K562 (cell line): Measurements from ENCODE around the gene NDUFA6. TPM values are rescaled to one million over a fixed set of nuclear protein-coding genes. Genes with fewer than 3 reads are reported as not detected.
A peak's percentile ranks its signal among the peaks of the same experiment; 100 is the strongest.

Source experiments
- BRD4 ChIP-seq: fragments of 200-600 bp; sonication (generic); IDR thresholded peaks from 2 replicates; pipeline ENCODE4 v1.6.1; 2017; ENCODE audit warnings: inconsistent platforms
- DEAF1 ChIP-seq: fragments of 450-650 bp; formaldehyde crosslinking; IDR thresholded peaks from 2 replicates; pipeline ENCODE4 v1.4.0; 2020; ENCODE audit warnings: mild to moderate bottlenecking, moderate library complexity
- E2F3 ChIP-seq: fragments of 250-450 bp; sonication (Bioruptor Pico); IDR thresholded peaks from 2 replicates; pipeline ENCODE4 v1.4.0; 2020; ENCODE audit warnings: mild to moderate bottlenecking
- EP400 ChIP-seq: fragments of 450-650 bp; IDR thresholded peaks from 2 replicates; pipeline ENCODE4 v1.6.1; 2017; ENCODE audit warnings: antibody characterized with exemption, mild to moderate bottlenecking, moderate library complexity
- ETV5 ChIP-seq: sonication (generic); formaldehyde crosslinking; IDR thresholded peaks from 2 replicates; pipeline ENCODE4 v1.4.0; 2020; ENCODE audit warnings: low read depth, mild to moderate bottlenecking, missing genetic modification reagents
- HMGN3 ChIP-seq: IDR thresholded peaks from 2 replicates; pipeline ENCODE4 v1.6.1; 2011; ENCODE audit warnings: borderline replicate concordance, low read depth, mild to moderate bottlenecking, mixed read lengths, low read length; ENCODE audit not compliant: insufficient read length; ENCODE audit errors: extremely low read depth
- HNRNPUL1 ChIP-seq: fragments of 200-400 bp; formaldehyde crosslinking; IDR thresholded peaks from 2 replicates; pipeline ENCODE4 v1.6.1; 2017; ENCODE audit warnings: low read length
- PTTG1 ChIP-seq: fragments of 450-650 bp; IDR thresholded peaks from 2 replicates; pipeline ENCODE4 v1.6.1; 2016; ENCODE audit warnings: low read depth, mild to moderate bottlenecking, missing genetic modification characterization, missing compliant biosample characterization
- RBM25 ChIP-seq: fragments of 200-400 bp; formaldehyde crosslinking; IDR thresholded peaks from 2 replicates; pipeline ENCODE4 v1.6.1; 2018; ENCODE audit warnings: low read length, low read depth, moderate library complexity; ENCODE audit not compliant: severe bottlenecking
- SMARCE1 ChIP-seq: fragments of 450-650 bp; IDR thresholded peaks from 2 replicates; pipeline ENCODE4 v1.7.1; 2016; ENCODE audit warnings: mild to moderate bottlenecking
- TAF7 ChIP-seq: fragments of 450-650 bp; IDR thresholded peaks from 2 replicates; pipeline ENCODE4 v1.6.1; 2016; ENCODE audit warnings: missing genetic modification characterization, missing compliant biosample characterization
- TEAD4 ChIP-seq, 2 experiments: sonication (generic) in 1 of 2; formaldehyde crosslinking in 1 of 2; IDR thresholded peaks; 2 replicates each; pipeline versions ENCODE4 v1.6.1 to v1.8.0; 2012 to 2022; ENCODE audit warnings: borderline replicate concordance in 1 of 2, inconsistent platforms in 1 of 2, low read length in 1 of 2, mild to moderate bottlenecking in 1 of 2, missing genetic modification reagents in 1 of 2
- YY1 ChIP-seq, 3 experiments: IDR thresholded peaks; 2 replicates each; pipeline ENCODE4 v1.6.1; 2011; ENCODE audit warnings: low read length in 2 of 3, mild to moderate bottlenecking in 2 of 3, moderate library complexity in 2 of 3, borderline replicate concordance in 1 of 3, control low read depth in 1 of 3, low read depth in 1 of 3; ENCODE audit not compliant: insufficient read depth in 3 of 3, insufficient replicate concordance in 2 of 3, control insufficient read depth in 1 of 3, insufficient read length in 1 of 3; ENCODE audit errors: extremely low read depth in 1 of 3
- ZBTB33 ChIP-seq: sonication (generic); formaldehyde crosslinking; IDR thresholded peaks from 2 replicates; pipeline ENCODE4 v1.8.1; 2023; ENCODE audit warnings: mild to moderate bottlenecking, missing genetic modification reagents
- polyA plus RNA-seq, 8 experiments: library from polyadenylated mRNA; depleted of rRNA in 4 of 8; stranded (reverse) in 5 of 8; unstranded in 3 of 8; fragments of >200 nt; fragmentation: Nextera tagmentation in 2 of 8; fragmentation: Illumina TruSeq in 1 of 8; extraction: Ambion mirVana in 2 of 8; extraction: Trizol in 1 of 8; gene quantifications; 2 replicates each; pipeline versions ENCODE4 v1.2.1 to v1.2.3, GENCODE V29; 2011 to 2014; ENCODE audit warnings: inconsistent platforms in 1 of 8, missing spikeins in 1 of 8
- total RNA-seq, 7 experiments: library from RNA; depleted of rRNA in 6 of 7; stranded (reverse); fragments of >200 nt in 6 of 7; fragmentation: Illumina TruSeq in 2 of 7; extraction: Trizol in 2 of 7; gene quantifications; 2 replicates each; pipeline versions ENCODE4 v1.2.1 to v1.2.3, GENCODE V29; 2011 to 2021; ENCODE audit warnings: low replicate concordance in 1 of 7
- TF ChIP-seq, protein P1 (sequence below), 3 experiments: fragments of 200-800 bp in 1 of 3; sonication (Bioruptor generic) in 1 of 3; sonication (generic) in 1 of 3; formaldehyde crosslinking in 1 of 3; IDR thresholded peaks; 2 replicates each; pipeline versions ENCODE4 v1.6.1 to v1.8.0; 2016 to 2022; ENCODE audit warnings: mild to moderate bottlenecking in 2 of 3, missing compliant biosample characterization in 2 of 3, missing genetic modification characterization in 2 of 3, missing genetic modification reagents in 1 of 3
- TF ChIP-seq, protein P2 (sequence below): sonication (generic); formaldehyde crosslinking; IDR thresholded peaks from 2 replicates; pipeline ENCODE4 v1.8.0; 2022; ENCODE audit warnings: mild to moderate bottlenecking, missing genetic modification reagents, borderline replicate concordance
- TF ChIP-seq, protein P3 (sequence below): sonication (generic); formaldehyde crosslinking; IDR thresholded peaks from 2 replicates; pipeline ENCODE4 v1.9.0; 2022; ENCODE audit warnings: mild to moderate bottlenecking, missing genetic modification reagents

The NDUFA6 gene
- total and polyA plus RNA-seq, 9 of the 15 experiments (the other 6 are each of a cell fraction or from before 2014, with no cell fraction given) = 90.0 to 474 (median 128) TPM

DNA sequence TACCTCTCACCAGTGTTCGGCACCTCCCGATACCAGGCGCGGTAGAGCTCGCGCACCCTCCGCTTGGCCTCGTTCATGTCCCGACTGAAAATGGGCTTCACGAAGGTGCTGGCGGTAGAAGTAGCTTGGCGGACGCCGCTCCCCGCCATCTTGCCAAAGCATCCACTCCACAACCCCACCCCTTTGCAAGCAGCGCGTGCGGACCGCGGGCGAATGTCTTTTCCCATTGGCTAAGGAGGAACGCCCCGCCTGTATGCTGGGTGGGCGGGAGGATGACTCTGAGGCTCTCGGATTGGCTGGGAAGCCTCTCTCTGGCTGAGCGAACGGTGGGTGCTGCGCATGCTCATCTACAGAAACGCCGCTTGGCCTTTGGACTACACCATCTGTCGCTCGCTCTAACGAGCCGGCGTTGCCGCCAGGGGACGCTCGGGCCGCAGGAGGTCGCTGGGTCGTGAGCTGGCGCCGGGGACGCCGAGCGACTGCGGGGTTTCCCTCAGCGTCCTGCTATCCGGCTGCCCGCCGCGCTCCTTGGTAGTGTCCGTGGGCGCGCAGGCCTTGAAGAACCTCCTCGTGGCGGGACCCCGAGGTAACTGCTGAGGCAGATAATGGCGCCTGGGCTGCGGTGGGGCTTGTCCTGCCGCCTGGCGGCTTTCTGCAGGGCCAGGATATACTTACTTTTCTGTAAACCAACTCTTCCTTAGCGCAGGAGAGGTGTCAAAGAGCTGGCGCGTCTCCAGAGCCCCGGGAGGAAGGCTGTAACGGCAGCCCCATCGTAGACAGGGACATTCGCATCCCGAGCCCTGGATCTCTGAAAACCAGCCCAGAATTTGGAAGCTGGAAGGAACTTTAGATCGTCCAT lies at the start of gene NDUFA6 (continued):
- TF ChIP-seq HNRNPUL1 = no peak
- peak; percentile 22 for TF ChIP-seq HMGN3
- peak; percentile 5 for TF ChIP-seq RBM25
- peak; percentile 81 for TF ChIP-seq EP400
- peak; percentile 76 to 93 (median 89) for TF ChIP-seq YY1 (IDR thresholded peaks at IDR 0.05; ENCODE audit: borderline replicate concordance in 1 of 3, control insufficient read depth in 1 of 3, extremely low read depth in 1 of 3, insufficient read depth in 3 of 3, insufficient read length in 1 of 3, insufficient replicate concordance in 2 of 3, low read depth in 1 of 3, low read length in 2 of 3)
- TF ChIP-seq TAF7 (tag) = peak; percentile 92
- TF ChIP-seq, protein P1, sequence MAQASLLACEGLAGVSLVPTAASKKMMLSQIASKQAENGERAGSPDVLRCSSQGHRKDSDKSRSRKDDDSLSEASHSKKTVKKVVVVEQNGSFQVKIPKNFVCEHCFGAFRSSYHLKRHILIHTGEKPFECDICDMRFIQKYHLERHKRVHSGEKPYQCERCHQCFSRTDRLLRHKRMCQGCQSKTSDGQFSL (CRISPR knock-in tag; IDR thresholded peaks at IDR 0.05) = peak; percentile 22; the same call in 1 of the 2 replicates
- TF ChIP-seq, protein P1 (tag; IDR thresholded peaks at IDR 0.05) = no peak
- peak; percentile 55; the same call in 1 of the 2 replicates for TF ChIP-seq ZBTB33
- TF ChIP-seq, protein P2, sequence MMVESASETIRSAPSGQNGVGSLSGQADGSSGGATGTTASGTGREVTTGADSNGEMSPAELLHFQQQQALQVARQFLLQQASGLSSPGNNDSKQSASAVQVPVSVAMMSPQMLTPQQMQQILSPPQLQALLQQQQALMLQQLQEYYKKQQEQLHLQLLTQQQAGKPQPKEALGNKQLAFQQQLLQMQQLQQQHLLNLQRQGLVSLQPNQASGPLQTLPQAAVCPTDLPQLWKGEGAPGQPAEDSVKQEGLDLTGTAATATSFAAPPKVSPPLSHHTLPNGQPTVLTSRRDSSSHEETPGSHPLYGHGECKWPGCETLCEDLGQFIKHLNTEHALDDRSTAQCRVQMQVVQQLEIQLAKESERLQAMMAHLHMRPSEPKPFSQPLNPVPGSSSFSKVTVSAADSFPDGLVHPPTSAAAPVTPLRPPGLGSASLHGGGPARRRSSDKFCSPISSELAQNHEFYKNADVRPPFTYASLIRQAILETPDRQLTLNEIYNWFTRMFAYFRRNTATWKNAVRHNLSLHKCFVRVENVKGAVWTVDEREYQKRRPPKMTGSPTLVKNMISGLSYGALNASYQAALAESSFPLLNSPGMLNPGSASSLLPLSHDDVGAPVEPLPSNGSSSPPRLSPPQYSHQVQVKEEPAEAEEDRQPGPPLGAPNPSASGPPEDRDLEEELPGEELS (CRISPR knock-in tag) = 0 out of 2 replicates have a peak, but pooled peaks have one; percentile 17
- TF ChIP-seq, protein P3, sequence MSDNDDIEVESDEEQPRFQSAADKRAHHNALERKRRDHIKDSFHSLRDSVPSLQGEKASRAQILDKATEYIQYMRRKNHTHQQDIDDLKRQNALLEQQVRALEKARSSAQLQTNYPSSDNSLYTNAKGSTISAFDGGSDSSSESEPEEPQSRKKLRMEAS (CRISPR knock-in tag) = peak; percentile 84
- TF ChIP-seq E2F3 = no peak
- peak; percentile 57; the same call in 1 of the 2 replicates for TF ChIP-seq DEAF1 (CRISPR knock-in tag)
- 0 out of 2 replicates have a peak, but pooled peaks have one; percentile 53 for TF ChIP-seq BRD4
- no peak for TF ChIP-seq PTTG1 (tag)
- no peak for TF ChIP-seq SMARCE1
- TF ChIP-seq ETV5 (CRISPR knock-in tag) = peak; percentile 60; the same call in 1 of the 2 replicates
- 0 out of 2 replicates have a peak, but pooled peaks have one; percentile 8 for TF ChIP-seq TEAD4 (IDR thresholded peaks at IDR 0.05; ENCODE audit: low read length)
- TF ChIP-seq TEAD4 (CRISPR knock-in tag; IDR thresholded peaks at IDR 0.05; ENCODE audit: borderline replicate concordance) = no peak
